ENCODE data around the gene PGAP6.

GRCh38 chr16:369866-370436 lies 11.8 kb downstream of the PGAP6 start:
- TF ChIP-seq YY1 (IDR thresholded peaks at IDR 0.05; ENCODE audit: insufficient read depth, insufficient replicate concordance, low read depth, low read length), result no peak
- TF ChIP-seq ZNF414 (CRISPR knock-in tag; IDR thresholded peaks at IDR 0.05), result no peak
- TF ChIP-seq CTCF (CRISPR knock-in tag; IDR thresholded peaks at IDR 0.05), result no peak
- no peak for TF ChIP-seq ZSCAN29 (CRISPR knock-in tag; conservative IDR thresholded peaks at IDR 0.05)
- no peak for TF ChIP-seq BRCA1 (CRISPR knock-in tag; IDR thresholded peaks at IDR 0.05)
